ENCODE results near the gene PDXK.

The PDXK gene

DNA sequence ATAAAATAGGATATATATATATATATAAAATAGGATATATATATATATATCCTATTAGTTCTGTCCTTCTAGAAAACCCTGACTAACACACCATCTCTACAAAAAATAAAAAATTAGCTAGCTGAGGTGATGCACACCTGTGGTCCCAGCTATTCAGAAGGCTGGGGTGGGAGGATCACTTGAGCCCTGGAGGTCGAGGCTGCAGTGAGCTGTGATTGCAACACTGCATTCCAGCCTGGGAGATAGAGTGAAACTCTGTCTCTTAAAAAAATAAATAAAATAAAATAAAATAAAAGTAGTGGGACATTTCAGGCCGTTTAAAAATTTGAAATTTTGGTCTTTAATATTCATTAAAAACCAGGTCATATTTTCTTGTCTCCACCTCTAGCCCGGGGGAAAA lies 66.2 kb downstream of the PDXK start:
- no peak for DNase-seq

DNA sequence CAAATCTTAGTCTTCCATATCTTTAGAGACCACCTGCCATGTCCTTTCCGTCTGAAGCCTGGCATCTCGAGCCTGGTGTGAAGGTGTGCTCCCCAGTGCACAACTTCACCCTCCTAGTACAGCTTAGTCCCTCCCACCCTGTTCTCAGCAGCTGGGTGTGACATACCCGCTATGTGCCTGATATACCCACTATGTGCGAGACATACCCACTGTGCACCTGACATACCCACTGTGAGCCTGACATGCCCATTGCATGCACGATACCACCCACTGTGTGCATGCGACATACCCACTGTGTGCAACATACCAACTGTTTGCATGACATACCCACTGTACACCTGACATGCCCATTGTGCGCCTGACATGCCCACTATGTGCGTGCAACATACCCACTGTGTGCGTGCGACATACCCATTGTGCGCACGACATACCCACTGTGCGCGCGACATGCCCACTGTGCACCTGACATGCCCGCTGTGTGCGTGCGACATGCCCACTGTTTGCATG lies 67.4 kb downstream of the PDXK start:
- DNase-seq = no peak

DNA sequence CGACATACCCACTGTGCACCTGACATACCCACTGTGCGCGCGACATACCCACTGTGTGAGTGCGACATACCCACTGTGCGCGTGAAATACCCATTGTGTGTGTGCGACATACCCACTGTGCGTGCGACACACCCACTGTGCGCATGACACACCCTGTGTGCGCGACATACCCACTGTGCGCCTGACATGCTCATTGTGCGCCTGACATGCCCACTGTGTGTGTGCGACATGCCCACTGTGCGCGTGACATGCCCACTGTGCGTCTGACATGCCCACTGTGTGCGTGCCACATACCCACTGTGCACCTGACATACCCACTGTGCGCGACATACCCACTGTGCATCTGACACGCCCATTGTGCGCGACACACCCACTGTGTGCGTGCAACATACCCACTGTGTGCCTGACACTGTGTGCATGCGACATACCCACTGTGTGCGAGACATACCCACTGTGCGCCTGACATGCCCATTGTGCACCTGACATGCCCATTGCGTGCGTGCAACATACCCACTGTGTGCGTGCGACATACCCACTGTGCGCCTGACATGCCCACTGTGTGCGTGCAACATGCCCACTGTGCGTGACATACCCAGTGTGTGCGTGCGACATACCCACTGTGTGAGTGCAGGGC lies 68.0 kb downstream of the PDXK start:
- DNase-seq = no peak

DNA sequence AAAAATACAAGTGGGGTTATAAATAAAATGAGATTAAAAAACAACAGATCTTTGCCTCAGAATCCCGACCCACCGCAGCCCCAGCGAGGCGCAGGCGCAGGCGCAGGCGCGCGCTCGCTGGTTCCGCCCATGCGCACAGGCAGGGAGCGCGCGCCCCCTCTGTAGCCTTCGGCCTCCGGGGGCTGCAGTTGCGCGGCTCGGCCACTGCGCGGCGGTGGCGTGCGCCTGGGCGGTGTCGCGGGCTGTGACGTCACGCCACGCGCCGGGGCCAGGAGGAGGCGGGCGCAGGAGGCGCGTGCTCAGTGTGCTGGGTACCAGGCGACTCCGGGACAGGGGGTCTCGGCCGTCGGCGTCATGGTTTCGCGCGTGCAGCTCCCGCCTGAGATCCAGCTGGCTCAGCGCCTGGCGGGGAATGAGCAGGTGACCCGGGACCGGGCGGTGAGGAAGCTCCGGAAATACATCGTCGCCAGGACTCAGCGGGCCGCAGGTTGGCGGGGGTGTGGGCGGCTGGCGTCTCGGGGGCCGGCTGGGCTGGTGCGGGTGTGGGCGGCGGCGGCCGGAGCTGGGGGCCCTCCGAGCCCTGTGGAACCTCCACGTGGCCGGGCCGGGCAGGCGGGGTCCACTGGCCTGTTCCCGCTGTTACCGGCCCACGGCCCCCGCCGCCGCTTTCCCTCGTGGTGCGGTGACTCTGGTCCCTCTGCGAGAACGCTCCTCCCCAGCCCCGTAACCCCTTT lies 70.5 kb downstream of the PDXK start, which contains the start of gene RRP1:
RRP1 (plus strand) TSS at position 302 of the 734 bp plus-strand sequence; CDS start at position 355, 53 bp downstream.
- peak; percentile 88 for DNase-seq

DNA sequence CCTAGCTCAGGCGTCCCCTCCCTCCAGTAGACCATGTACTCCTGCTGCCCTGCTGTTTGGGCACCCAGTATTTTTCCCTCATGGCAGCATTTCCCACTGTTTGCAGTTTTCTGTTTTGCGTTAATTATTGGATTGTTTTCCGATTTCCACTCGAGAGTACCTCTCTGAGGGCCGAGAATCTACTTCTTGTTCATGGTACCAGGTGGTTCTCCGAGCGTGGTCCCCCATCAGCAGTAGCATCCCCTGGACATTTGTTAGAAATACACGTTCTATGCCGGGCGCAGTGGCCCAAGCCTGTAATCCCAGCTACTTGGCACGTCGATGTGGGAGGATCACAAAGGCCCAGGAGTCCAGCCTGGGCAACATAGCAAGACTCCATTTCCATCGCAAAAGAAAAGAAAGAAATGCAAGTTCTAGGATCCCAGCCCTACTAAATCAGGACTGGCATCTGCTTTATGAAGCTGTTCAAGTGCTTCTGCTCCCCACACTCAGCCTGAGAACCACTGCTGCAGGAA lies 71.1 kb downstream of the PDXK start:
- DNase-seq = no peak

DNA sequence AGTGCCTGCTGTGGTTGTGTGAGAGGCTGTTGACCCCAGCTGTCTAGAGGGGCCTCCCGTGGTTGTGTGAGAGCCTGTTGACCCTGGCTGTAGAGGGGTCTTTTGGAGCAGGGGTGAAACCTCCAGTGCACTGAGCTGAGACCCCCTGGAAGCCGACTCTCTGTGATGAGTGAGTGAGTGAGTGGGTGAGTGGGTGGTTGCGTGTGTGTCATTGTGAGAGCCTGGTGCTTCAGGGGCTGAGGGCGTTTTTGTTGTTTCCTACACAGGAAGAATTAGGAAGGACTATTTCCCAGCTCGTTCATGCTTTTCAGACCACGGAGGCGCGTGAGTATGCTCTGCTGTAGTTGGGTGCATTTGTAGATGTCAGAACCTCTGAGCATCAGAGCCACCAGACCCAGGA lies 73.5 kb downstream of the PDXK start:
- no peak for DNase-seq

DNA sequence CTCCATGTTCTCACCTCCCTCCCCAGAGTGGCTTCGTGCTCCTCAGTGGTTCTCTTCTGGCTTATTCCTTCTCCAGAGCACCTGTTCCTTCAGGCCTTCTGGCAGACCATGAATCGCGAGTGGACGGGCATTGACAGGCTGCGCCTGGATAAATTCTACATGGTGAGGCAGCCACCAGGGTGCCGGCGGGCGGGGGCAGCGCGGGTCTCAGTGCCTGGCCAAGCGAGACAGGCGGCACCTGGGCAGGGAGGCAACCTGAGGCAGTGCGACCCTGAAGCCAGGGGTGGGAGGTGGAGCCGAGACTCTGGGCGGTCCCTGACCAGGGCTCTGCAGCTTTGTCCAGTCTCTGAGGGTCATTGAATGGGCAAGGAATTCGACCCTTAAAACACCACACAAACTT lies 74.3 kb downstream of the PDXK start:
- DNase-seq = no peak

DNA sequence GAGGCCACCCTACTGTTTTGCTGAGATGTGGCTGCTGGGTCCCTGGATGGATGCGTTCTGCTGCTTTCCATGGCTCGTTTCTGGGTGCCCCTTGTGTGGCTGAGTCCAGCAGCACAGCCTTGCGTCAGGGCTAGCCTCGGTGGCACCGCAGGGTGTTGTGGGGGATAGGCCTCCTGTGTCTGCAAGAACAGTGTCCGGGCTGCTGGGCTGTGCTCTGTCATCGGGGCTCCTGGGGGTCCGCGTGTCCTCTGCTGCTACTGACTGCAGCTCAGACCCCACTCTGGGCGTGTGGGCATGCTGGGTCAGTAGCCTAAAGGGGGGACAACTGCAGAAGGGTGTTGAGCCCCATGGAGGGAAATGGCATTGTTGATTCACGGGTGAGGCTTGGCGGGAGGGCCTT lies 75.4 kb downstream of the PDXK start:
- DNase-seq = no peak

DNA sequence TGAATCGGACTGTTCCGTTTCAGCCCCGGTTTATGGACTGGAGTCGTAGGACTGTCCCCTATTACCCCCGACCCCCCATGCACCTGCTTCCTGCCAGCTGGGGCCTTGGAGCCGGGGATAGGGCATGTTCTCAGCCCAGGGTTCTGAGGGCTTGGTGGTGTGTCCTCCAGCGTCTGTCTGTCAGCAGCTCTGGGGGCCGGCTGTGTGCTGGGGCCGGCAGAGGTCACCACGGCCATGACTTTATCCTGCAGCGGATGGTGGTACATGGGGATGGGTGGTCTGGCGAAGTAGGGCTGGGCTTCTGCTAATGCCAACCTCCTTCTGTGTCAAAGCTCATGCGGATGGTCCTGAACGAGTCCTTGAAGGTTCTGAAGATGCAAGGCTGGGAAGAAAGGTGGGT lies 75.9 kb downstream of the PDXK start:
- no peak for DNase-seq

DNA sequence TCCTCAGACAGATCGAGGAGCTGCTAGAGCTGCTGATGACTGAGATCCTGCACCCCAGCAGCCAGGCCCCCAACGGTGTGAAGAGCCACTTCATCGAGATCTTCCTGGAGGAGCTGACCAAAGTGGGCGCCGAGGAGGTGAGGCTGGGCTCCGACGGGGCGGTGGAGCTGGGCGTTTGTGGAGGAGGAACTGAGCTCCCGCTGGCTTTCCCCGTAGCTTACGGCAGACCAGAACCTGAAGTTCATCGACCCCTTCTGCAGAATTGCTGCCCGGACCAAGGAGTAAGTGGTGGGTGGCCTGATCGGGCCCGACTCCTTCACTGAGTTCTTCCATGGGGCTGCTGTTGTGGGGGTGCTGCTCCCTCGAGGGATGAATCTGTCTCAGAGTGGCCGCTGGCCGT lies 78.5 kb downstream of the PDXK start:
- no peak for DNase-seq

DNA sequence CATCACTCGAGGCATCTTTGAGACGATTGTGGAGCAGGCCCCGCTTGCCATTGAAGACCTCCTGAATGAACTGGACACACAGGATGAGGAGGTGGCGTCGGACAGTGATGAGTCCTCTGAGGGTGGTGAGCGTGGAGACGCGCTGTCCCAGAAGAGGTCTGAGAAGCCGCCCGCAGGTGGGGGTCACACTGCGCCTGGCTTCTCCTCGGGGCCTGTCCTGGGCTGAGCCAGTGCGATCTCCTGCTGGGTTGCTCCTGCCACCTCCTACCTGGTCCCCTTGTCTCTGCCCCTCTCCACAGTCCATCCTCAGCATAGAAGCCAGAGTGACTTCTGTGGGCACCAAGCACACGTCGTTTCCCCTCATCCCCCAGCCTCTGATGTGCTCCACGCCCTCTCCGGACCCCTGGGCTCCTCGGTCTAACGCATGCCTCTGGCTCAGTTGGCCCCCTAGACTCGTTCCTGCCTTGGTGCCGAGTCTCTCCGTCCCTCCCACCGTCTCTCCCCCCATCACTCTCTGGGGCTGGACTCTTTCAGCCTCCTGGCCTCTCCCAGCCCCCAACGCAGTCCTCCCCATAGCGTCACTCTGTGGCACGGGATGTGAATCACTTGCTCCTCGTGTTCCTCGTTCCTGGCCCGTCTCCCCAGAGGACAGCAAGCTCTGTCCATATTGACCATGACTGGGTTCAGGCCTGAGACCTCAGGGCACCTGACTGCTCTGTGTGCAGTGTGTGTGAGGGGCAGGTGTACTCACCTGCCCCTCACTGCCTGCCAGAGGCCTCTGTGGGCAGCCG lies 79.2 kb downstream of the PDXK start:
- DNase-seq = no peak

DNA sequence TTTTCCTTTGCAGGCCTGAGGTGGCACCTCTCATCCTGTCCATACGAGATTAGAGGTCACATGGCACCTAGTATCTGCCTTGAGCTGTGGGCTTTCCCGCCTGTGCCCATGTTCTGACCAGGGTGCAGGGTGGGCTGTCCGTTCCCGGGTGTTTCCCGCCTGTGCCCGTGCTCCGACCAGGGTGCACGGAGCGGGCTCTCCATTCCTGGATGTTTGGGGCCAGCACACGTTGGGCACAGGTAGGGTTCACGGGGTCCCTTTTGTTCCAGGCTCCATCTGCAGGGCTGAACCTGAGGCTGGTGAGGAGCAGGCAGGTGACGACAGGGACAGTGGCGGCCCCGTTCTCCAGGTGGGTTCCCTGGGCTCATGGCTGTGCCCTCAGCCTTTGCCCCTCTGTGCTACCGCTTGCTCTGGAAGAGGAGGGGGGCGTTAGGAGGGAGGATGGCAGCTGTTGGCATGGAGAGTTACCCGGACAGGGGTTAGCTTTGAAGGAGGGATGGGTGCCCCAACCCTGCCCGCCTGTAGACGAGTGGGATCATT lies 80.4 kb downstream of the PDXK start:
- DNase-seq = no peak

DNA sequence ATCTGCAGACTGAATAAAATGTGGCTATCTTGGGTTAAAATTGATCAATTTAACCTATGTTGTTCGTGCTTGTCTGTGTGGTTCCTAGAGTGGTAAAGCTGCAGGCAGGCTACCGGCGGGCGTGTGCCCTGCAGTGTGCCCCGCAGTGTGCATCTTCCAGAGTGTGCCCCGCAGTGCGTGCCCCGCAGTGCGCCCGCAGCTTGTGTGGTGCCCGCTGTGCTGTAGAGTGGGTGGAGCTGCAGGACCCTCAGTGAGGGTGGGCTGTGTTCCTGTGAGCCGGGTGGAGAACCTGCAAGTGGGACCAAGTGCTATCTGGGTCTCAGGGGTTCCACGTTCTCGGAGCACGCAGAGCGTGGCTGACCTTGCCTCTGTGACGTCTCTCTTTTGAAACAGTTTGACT lies 81.2 kb downstream of the PDXK start:
- DNase-seq = no peak

DNA sequence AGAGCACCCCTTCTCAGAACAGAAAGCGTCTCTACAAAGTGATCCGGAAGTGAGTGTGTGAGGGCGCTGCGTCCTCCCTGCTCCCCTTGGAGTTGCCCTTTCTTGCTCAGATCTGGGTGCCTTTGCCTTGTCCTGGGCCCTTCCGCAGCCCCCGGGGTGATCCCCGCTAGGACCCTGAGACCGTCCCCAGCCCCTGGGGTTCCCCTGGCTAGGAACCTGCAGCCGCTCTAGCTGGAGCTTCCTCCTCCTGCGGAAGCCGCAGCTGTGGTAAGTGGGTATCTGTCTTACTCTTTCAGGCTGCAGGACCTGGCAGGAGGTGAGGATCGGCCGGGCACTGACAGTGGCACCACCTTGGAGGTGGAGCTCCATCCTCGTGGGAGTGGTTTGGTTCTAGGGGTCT lies 81.6 kb downstream of the PDXK start:
- DNase-seq = no peak

DNA sequence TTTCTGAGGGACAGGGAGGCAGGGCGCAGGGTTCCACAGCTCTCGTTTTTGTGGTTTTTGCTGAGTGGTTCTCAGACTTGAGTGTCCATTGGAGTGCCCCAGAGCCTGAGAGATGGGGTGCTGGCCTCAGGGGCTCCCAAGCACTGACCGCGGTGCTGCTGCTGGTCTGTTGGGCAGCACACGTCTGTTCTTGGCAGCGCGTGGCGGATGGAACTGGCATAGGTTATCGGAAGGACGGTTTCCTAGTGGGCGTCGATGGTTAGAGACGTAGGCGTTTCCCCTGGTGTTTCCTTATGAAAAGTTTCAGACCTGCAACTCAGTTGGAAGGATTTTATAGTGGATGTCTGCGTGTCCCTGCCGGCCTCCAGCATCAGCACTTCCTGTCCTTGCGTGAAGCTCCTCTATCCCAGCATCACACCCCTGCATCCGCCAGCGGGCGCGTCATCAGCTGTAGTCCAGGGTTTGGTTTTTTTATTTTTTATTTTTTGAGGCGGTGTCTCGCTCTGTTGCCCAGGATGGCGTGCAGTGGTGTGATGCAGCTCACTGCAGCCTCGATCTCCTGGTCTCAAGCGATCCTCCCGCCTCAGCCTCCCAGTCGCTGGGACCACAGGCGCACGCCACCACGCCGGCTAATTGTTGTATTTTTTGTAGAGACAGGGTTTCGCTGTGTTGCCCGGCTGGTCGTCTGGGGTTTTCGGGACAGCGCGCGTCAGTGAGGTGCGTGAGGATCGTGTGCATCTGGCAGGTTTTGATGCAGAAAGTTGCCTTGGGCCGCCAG lies 82.3 kb downstream of the PDXK start:
- DNase-seq = no peak

DNA sequence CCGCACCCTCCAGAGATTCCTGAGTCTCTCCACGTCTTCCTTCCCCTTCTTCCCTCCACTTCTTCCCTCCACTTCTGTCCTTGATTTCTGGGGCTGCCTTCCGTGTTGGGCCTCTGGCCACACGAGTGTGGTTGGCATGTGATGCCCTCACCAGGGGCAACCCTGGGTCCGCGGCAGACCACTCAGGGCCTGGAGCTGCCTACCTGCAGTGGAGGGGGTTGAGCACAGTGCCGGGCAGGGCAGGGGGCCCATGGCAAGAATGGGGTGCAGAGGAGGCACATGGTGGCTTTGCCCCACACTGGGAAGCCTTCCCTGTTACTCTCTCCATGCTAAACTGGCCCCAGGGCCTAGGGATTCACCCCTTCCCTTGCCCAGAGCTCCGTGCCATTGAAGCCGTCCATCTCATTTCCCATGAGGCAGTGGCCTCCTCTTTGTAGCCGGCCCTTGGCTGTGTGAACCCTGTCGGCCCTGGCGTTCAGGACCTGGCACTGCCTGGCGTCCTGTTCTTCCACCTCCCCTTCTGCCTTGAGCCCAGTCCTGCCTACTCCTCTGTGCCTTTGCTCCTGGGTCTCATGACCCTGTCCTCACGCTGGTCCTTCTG lies 83.9 kb downstream of the PDXK start:
- no peak for DNase-seq

DNA sequence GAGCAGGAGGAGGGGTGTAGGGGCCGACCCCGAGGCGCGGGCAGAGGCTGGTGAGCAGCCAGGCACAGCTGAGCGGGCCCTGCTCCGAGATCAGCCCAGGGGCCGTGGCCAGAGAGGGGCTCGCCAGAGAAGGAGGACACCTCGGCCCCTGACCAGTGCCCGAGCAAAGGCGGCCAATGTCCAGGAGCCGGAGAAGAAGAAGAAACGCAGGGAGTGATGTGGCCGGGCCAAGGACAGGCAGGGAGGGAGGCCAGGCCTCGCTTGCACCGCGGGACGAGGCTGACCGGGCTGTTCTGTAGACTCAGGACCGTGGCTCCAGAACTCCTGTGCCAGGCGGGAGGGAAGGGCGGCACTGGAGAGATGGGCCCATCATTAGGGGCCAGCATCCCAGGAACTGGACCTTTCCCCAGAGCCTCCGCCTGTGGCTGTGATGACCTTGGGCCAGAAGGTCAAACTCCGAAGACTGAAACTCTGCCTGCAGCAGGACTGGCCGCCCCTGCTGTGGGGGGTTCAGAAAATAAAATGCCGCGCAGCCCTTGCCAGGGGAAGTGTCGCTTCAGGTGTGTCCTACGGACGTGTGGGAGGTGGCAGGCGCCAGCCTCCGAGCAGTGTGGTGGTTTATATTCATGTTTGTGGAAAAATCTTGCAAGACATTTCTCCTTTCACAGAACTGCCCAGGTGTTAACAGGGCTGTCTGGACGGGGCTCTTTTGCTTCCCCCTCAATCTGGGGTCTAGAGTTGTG lies 84.8 kb downstream of the PDXK start:
- no peak for DNase-seq

DNA sequence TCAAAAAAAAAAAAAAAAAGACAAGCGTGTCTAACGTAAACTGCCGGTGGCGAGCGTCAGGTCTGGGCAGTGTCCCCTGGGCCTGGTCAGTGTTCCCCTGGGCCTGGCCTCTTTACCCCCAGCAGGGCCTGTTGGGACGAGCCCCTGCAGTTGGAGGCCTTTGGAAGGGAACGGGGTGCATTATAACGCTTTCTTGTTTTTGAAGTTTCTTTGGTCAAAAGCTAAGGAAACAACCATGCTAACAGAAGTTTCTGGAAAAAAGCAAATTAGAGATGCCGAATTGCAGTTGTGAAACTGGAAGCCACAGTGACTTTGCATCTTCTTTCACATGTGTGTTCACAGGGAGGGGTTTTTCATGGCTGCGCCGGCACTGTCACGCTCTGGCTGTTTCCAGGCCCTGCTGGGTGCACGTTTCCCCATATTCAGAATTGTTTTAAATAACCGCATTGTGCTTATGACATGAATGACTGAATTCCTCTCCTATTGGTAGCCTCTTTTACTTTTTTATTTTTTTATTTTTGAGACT lies 86.4 kb downstream of the PDXK start:
- no peak for DNase-seq

DNA sequence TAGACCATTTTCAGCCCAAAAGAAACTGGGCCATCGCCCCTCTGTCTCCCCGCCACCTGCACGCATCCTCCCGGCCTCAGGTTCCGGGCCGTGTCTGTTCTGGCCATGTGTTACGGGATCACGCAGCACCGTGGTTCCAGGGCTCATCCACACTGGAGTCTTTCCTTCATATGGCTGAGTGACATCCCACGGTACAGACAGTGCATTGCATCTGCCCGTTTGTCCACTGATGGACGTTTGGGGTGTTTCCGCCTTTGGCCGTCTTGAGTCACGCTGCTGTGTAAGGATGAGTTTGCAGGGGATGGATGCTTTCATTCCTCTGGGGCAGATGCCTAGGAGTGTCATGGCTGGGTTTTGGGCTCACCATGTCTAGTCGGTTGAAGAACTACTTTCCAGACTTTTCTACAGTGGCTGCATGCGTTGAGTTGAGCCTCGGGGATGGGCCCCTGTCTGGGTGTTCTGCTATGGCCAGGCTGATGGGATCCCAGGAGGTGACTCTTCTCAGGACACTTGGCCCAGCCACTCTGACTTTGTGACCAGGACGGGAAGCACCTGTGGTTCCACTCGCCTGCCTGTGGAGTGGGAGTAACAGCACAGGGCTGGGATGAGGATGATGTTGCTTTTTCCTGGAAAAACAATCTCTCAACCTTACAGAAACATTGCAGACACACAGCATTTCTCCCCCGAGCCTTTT lies 87.2 kb downstream of the PDXK start:
- DNase-seq = no peak

DNA sequence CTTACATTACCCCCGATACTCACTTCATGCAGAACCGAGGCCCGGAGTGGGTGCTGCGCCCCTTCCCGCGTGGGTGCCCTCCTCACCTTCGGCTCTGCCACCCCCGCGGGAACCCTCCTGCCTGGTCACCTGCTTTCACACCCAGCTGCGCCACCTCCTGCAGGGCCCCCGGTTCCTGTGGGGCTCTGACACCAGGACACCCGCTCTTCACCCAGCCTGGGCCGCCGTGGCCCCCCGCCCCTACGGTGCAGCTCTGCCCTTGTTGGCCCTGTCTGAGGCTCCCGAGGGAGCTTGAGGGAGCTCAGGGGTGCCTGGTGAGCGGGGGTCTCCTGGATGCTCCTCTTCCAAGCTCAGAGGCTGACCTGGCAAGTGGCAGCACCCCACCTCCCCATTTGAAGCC lies 89.4 kb downstream of the PDXK start:
- DNase-seq = no peak

Measured in NCI-H510A treated with DMSO at 0.1 percent for 48 hours (cell line).